ENCODE results near the gene SDC4. TPM values are rescaled to one million over a fixed set of nuclear protein-coding genes. Genes with fewer than 3 reads are reported as not detected.
A peak's percentile ranks its signal among the peaks of the same experiment; 100 is the strongest.

SDC4 gene
- total and polyA plus RNA-seq, 4 donors, result 54.4 to 147 (median 83.6) TPM

GRCh38 chr20:45337367-45338120 is 10.7 kb downstream of the SDC4 start (continued):
- no peak for TF ChIP-seq MAX (IDR thresholded peaks at IDR 0.05)
- no peak for TF ChIP-seq TAF1 (conservative IDR thresholded peaks at IDR 0.05)
- TF ChIP-seq RXRA (IDR thresholded peaks at IDR 0.05), result peak; percentile 52 to 53
- TF ChIP-seq ZBTB33 (IDR thresholded peaks at IDR 0.05), result no peak
- TF ChIP-seq FOXA1 (IDR thresholded peaks at IDR 0.05), result no peak
- peak in 1 of 2 donors; percentile 4 for TF ChIP-seq JUND (IDR thresholded peaks at IDR 0.05)
- no peak for TF ChIP-seq GABPA (IDR thresholded peaks at IDR 0.05 in 1 of 2, conservative IDR thresholded peaks at IDR 0.05 in 1 of 2)
- TF ChIP-seq ATF3 (IDR thresholded peaks at IDR 0.05), result peak; percentile 2
- no peak for TF ChIP-seq HNF4G (IDR thresholded peaks at IDR 0.05)
- peak in 1 of 2 donors; percentile 11 for TF ChIP-seq RAD21 (IDR thresholded peaks at IDR 0.05)
- TF ChIP-seq HNF4A (conservative IDR thresholded peaks at IDR 0.05), result no peak

GRCh38 chr20:45336530-45337366 is 11.5 kb downstream of the SDC4 start:
- Histone ChIP-seq H3K9ac (ENCODE audit: low read depth in 1 of 2, low read length in 2 of 2) (peak overlapping the region in 1 of 2 donors; percentile 21), H3K4me1 (ENCODE audit: control insufficient read depth in 4 of 4, insufficient read depth in 4 of 4, low read length in 3 of 4) (peaks cover 18 to 59% (median 51%) of the 10 kb centered on the region in 4 donors)
- WGBS, result 41% methylated on average over 11 of the region's 11 CpGs

More at GRCh38 chr20:45336530-45337366, 11.5 kb downstream of the SDC4 start:
- Histone ChIP-seq H3K27me3 (ENCODE audit: control insufficient read depth in 4 of 4, insufficient read depth in 4 of 4, low read length in 3 of 4) (no peaks in the 10 kb centered on the region), H3K27ac (ENCODE audit: low read depth in 1 of 2, low read length in 2 of 2) (peak overlapping the region; percentile 81 to 97), H3K4me3 (ENCODE audit: low read depth in 1 of 3, low read length in 3 of 3) (no peak overlapping the region), H3K9me3 (ENCODE audit: control insufficient read depth in 4 of 4, low read length in 3 of 4) (no peaks in the 10 kb centered on the region), H3K36me3 (ENCODE audit: control insufficient read depth in 4 of 4, insufficient read depth in 3 of 4, low read depth in 1 of 4, low read length in 3 of 4) (peaks cover 2 to 39% (median 22%) of the 10 kb centered on the region in 4 donors)
- no peak for TF ChIP-seq FOXA2 (IDR thresholded peaks at IDR 0.05)
- no peak for TF ChIP-seq TAF1 (conservative IDR thresholded peaks at IDR 0.05)
- TF ChIP-seq RAD21 (IDR thresholded peaks at IDR 0.05), result peak; percentile 51 to 52
- peak; percentile 7 for TF ChIP-seq ATF3 (IDR thresholded peaks at IDR 0.05)
- no peak for TF ChIP-seq ZBTB33 (IDR thresholded peaks at IDR 0.05)
- TF ChIP-seq, protein P1, sequence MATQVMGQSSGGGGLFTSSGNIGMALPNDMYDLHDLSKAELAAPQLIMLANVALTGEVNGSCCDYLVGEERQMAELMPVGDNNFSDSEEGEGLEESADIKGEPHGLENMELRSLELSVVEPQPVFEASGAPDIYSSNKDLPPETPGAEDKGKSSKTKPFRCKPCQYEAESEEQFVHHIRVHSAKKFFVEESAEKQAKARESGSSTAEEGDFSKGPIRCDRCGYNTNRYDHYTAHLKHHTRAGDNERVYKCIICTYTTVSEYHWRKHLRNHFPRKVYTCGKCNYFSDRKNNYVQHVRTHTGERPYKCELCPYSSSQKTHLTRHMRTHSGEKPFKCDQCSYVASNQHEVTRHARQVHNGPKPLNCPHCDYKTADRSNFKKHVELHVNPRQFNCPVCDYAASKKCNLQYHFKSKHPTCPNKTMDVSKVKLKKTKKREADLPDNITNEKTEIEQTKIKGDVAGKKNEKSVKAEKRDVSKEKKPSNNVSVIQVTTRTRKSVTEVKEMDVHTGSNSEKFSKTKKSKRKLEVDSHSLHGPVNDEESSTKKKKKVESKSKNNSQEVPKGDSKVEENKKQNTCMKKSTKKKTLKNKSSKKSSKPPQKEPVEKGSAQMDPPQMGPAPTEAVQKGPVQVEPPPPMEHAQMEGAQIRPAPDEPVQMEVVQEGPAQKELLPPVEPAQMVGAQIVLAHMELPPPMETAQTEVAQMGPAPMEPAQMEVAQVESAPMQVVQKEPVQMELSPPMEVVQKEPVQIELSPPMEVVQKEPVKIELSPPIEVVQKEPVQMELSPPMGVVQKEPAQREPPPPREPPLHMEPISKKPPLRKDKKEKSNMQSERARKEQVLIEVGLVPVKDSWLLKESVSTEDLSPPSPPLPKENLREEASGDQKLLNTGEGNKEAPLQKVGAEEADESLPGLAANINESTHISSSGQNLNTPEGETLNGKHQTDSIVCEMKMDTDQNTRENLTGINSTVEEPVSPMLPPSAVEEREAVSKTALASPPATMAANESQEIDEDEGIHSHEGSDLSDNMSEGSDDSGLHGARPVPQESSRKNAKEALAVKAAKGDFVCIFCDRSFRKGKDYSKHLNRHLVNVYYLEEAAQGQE (IDR thresholded peaks at IDR 0.05), result peak; percentile 55
- TF ChIP-seq RXRA (IDR thresholded peaks at IDR 0.05), result peak; percentile 57 to 82
- peak; percentile 13 for TF ChIP-seq YY1 (IDR thresholded peaks at IDR 0.05)
- TF ChIP-seq NR2F2 (IDR thresholded peaks at IDR 0.05), result no peak
- peak in 1 of 2 donors; percentile 52 for TF ChIP-seq EGR1 (IDR thresholded peaks at IDR 0.05; ENCODE audit: low read depth in 2 of 2)
- peak; percentile 77 to 84 for TF ChIP-seq HNF4A (conservative IDR thresholded peaks at IDR 0.05)
- TF ChIP-seq GABPA (IDR thresholded peaks at IDR 0.05 in 1 of 2, conservative IDR thresholded peaks at IDR 0.05 in 1 of 2), result no peak
- TF ChIP-seq, protein P2, sequence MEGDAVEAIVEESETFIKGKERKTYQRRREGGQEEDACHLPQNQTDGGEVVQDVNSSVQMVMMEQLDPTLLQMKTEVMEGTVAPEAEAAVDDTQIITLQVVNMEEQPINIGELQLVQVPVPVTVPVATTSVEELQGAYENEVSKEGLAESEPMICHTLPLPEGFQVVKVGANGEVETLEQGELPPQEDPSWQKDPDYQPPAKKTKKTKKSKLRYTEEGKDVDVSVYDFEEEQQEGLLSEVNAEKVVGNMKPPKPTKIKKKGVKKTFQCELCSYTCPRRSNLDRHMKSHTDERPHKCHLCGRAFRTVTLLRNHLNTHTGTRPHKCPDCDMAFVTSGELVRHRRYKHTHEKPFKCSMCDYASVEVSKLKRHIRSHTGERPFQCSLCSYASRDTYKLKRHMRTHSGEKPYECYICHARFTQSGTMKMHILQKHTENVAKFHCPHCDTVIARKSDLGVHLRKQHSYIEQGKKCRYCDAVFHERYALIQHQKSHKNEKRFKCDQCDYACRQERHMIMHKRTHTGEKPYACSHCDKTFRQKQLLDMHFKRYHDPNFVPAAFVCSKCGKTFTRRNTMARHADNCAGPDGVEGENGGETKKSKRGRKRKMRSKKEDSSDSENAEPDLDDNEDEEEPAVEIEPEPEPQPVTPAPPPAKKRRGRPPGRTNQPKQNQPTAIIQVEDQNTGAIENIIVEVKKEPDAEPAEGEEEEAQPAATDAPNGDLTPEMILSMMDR (IDR thresholded peaks at IDR 0.05; ENCODE audit: low read depth, low read length, missing input control), result no peak
- peak in 1 of 2 donors; percentile 69 for TF ChIP-seq JUND (IDR thresholded peaks at IDR 0.05)
- peak; percentile 78 for TF ChIP-seq SP1 (IDR thresholded peaks at IDR 0.05)
- TF ChIP-seq FOXA1 (IDR thresholded peaks at IDR 0.05), result no peak
- TF ChIP-seq HNF4G (IDR thresholded peaks at IDR 0.05), result peak; percentile 14
- no peak for TF ChIP-seq MAX (IDR thresholded peaks at IDR 0.05)
- no peak for DNase-seq (ENCODE audit: low spot score)
